ENCODE measurements around the gene WNT8A. TPM values are rescaled to one million over a fixed set of nuclear protein-coding genes. Genes with fewer than 3 reads are reported as not detected.

Gene WNT8A
- total and polyA plus RNA-seq, 2 of the 4 experiments (the other 2 are of a cell fraction): not detected

- DNase-seq: no peak
- no CpG with 5 or more reads among the region's 4 CpGs for WGBS, 2 experiments (ENCODE audit: extremely low coverage in 2 of 2, insufficient read length in 1 of 2)
- no peak overlapping the region for H3K4ac ChIP-seq (ENCODE audit: low read depth, low read length)
- H2BK20ac ChIP-seq (ENCODE audit: low read depth, low read length): no peak overlapping the region
- H2AK9ac ChIP-seq (replicated peaks; ENCODE audit: low read depth, low read length, poor library complexity): no peak overlapping the region
- H3K14ac ChIP-seq (replicated peaks; ENCODE audit: low read depth, low read length): no peak overlapping the region
- H3K18ac ChIP-seq (ENCODE audit: low read depth, low read length): no peak overlapping the region
- H3K9me1 ChIP-seq (ENCODE audit: insufficient read depth, low read length): no peaks in the 10 kb centered on the region
- intact Hi-C loops (cut with micrococcal nuclease) (no loop called here), dilution Hi-C loops (cut with HindIII; ENCODE audit: low sequenced_read_pairs, unreplicated experiment) (no loop called here), in situ Hi-C loops (cut with MboI; ENCODE audit: low sequenced_read_pairs) (no loop called here)
- no peak overlapping the region for H2AFZ ChIP-seq (replicated peaks; ENCODE audit: low read length, poor library complexity)
- H3K4me2 ChIP-seq (ENCODE audit: low read depth, low read length): no peak overlapping the region
- no peak overlapping the region for H3K4me3 ChIP-seq (ENCODE audit: insufficient read depth, low read depth, low read length)
- H3K9me3 ChIP-seq (ENCODE audit: control insufficient read depth, insufficient read depth, low read length): no peaks in the 10 kb centered on the region
- no peak overlapping the region for H4K5ac ChIP-seq (ENCODE audit: low read depth, low read length)
- peaks cover 36% of the 10 kb centered on the region for H3K27me3 ChIP-seq (ENCODE audit: control insufficient read depth, insufficient read depth, low read length)
- TF ChIP-seq RAD21 (IDR thresholded peaks at IDR 0.05; ENCODE audit: low read length): no peak
- TF ChIP-seq CHD1 (IDR thresholded peaks at IDR 0.05; ENCODE audit: low read depth, low read length): no peak
- TF ChIP-seq CTCF (conservative IDR thresholded peaks at IDR 0.05; ENCODE audit: low read depth, low read length): no peak
- TF ChIP-seq BHLHE40 (IDR thresholded peaks at IDR 0.05; ENCODE audit: low read depth, low read length): no peak
- no peak for TF ChIP-seq SMC3 (IDR thresholded peaks at IDR 0.05; ENCODE audit: low read depth, low read length)
- TF ChIP-seq NFE2L2 (IDR thresholded peaks at IDR 0.05; ENCODE audit: low read depth, low read length): no peak
- TF ChIP-seq FOS (IDR thresholded peaks at IDR 0.05; ENCODE audit: low read depth, low read length): no peak
- no peak for TF ChIP-seq RCOR1 (IDR thresholded peaks at IDR 0.05; ENCODE audit: insufficient replicate concordance, low read length)
- no peak for TF ChIP-seq MAZ (IDR thresholded peaks at IDR 0.05; ENCODE audit: borderline replicate concordance, low read depth, low read length)
- TF ChIP-seq POLR2A (IDR thresholded peaks at IDR 0.05; ENCODE audit: low read depth, low read length): no peak
- no peak for TF ChIP-seq MXI1 (IDR thresholded peaks at IDR 0.05; ENCODE audit: borderline replicate concordance, low read depth, low read length)
- POLR2A ChIA-PET (ENCODE audit: unreplicated experiment): no interaction called here
- CTCF ChIA-PET: interaction anchor here (0.5 kb wide), 1 partner anchor 56 kb away, joined by 3 read pairs; no protein-coding TSS in a partner anchor
- H2BK5ac ChIP-seq (ENCODE audit: low read depth, low read length, poor library complexity, severe bottlenecking): no peak overlapping the region
- no peak overlapping the region for H2BK120ac ChIP-seq (ENCODE audit: low read depth, low read length)
- no peak for ATAC-seq (ENCODE audit: low read depth)
- H3K4me1 ChIP-seq (ENCODE audit: control insufficient read depth, insufficient read depth, low read length): no peaks in the 10 kb centered on the region
- H4K8ac ChIP-seq (ENCODE audit: low read depth in 2 of 2, low read length in 2 of 2): no peak overlapping the region
- H3K23ac ChIP-seq (ENCODE audit: low read depth, low read length): no peak overlapping the region
- H4K91ac ChIP-seq (ENCODE audit: insufficient read depth, low read depth, low read length): no peak overlapping the region
- H3K9ac ChIP-seq (ENCODE audit: low read depth, low read length): no peak overlapping the region
- H3K56ac ChIP-seq (ENCODE audit: extremely low read depth, insufficient read depth, low read length): no peak overlapping the region
- H3K27ac ChIP-seq (ENCODE audit: insufficient read depth, low read length): no peak overlapping the region
- BruUV-seq (replicated peaks): no TSS peak
- no peaks in the 10 kb centered on the region for H3K79me1 ChIP-seq (ENCODE audit: low read depth in 1 of 2, low read length in 2 of 2)
- H3K36me3 ChIP-seq (ENCODE audit: control insufficient read depth, insufficient read depth, low read length): no peaks in the 10 kb centered on the region
- no peaks in the 10 kb centered on the region for H4K20me1 ChIP-seq (ENCODE audit: insufficient read depth, low read length)
- H2BK15ac ChIP-seq (ENCODE audit: low read depth, low read length): no peak overlapping the region
- H2AK5ac ChIP-seq (ENCODE audit: low read depth, low read length): no peak overlapping the region
These were observed 11.5 kb downstream of the WNT8A start for GRCh38 chr5:138095100-138095907.
